Activated CD8-positive, alpha-beta memory T cell treated with anti-CD3 and anti-CD28 coated beads for 36 hours (primary cell): ENCODE results near the gene FAM3C. TPM values are rescaled to one million over a fixed set of nuclear protein-coding genes. Genes with fewer than 3 reads are reported as not detected.
"Not testable (repeated sequence)": the region's sequence is repeated elsewhere in the genome, so short reads cannot be mapped to it uniquely, and the experiment has no call there.

Source experiments
- CTCF ChIA-PET: fragments of 350-600 bp; sonication (Branson Sonifier 250); formaldehyde crosslinking; loops from one replicate; lab custom pipeline; 2021; ENCODE audit warnings: antibody characterized with exemption; lab: Charles Lee
- POLR2A ChIA-PET: fragments of 350-600 bp; sonication (Branson Sonifier 250); formaldehyde crosslinking; loops from one replicate; lab custom pipeline; 2021; ENCODE audit warnings: antibody characterized with exemption; lab: Charles Lee
- total RNA-seq, 2 experiments: library from RNA; stranded (reverse); gene quantifications; one replicate each; pipeline ENCODE4 v1.2.3, GENCODE V29; 2021

FAM3C gene, protein sequence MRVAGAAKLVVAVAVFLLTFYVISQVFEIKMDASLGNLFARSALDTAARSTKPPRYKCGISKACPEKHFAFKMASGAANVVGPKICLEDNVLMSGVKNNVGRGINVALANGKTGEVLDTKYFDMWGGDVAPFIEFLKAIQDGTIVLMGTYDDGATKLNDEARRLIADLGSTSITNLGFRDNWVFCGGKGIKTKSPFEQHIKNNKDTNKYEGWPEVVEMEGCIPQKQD
- total RNA-seq = 10 to 100 TPM; 58.4 to 60.8 TPM

DNA sequence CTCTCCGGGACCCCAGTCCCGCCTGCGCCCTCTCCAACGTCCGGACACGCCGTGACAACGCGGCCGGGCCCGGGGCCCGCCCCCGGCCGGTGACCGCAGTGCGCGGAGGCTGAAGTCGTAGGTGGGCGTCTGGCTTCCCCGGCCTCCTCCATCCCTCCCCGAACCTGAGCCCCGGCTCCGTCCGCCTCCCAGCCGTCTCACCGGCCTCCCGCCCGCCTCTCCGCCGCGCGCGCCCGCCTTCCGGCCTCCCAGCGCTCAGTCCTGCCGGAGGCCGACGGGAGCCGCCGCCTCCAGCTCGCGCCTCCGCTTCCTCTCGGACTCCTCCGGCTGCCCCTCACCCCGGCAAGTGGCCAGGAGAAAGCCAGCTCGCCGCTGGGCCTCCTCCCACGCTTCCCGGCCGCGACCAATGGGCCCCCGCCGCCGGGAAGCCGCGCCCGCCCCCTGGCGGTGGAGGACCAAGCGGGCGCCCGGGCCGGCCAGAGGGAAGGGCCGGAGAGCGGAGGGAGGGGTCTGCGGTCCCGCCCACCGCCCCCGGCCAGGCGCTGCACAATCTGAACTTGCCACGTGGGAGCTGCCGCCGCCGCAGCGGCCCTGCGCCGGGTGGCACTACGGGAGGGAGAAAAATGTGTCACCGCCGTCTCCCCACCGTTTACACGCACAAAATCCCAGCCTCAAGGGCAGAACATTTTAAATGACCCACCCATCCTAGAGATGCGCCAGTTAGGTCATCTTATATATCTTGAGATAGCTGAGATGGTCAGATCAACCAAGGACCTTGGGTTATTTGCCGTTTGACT is at the start of gene FAM3C:
Gene FAM3C (minus strand): TSS at position 348 of the 797 bp plus-strand sequence. CDS start 13,339 bp downstream, outside the sequence.
- CTCF ChIA-PET = interaction anchor here (0.9 to 2.5 kb wide), 10 partner anchors 9 to 151 kb away, joined by 3 to 15 read pairs (median 4); no protein-coding TSS in a partner anchor
- POLR2A ChIA-PET = interaction anchor here (0.8 to 1.9 kb wide), 3 partner anchors 10 to 135 kb away, joined by 4 to 12 read pairs (median 8); no protein-coding TSS in a partner anchor

DNA sequence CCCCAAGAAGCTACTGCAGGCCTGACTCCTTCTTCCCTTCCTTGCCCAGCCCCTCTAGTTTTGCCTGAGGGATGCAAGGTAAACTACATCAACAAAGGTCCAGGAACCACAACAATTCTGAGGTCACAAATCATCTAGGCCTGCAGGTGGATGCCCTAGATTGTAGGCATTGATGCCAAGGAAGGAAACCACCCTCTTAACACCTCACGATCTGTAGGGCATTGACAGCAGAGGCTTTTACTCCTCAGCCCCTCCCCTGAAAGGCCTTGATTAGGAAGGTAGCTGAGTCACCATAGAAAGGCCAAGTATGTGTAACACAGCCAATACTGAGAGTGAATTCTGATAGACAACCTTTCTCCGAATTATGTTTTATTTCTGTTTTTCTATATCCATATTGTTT is 46.7 kb upstream of the FAM3C start:
- ChIA-PET POLR2A (no interaction called here), CTCF (no interaction called here)

GRCh38 chr7:121440857-121441503 is 44.9 kb upstream of the FAM3C start:
- POLR2A ChIA-PET = interaction anchor here (0.5 kb wide), 1 partner anchor 35 kb away, joined by 3 read pairs; no protein-coding TSS in a partner anchor
- CTCF ChIA-PET = no interaction called here

DNA sequence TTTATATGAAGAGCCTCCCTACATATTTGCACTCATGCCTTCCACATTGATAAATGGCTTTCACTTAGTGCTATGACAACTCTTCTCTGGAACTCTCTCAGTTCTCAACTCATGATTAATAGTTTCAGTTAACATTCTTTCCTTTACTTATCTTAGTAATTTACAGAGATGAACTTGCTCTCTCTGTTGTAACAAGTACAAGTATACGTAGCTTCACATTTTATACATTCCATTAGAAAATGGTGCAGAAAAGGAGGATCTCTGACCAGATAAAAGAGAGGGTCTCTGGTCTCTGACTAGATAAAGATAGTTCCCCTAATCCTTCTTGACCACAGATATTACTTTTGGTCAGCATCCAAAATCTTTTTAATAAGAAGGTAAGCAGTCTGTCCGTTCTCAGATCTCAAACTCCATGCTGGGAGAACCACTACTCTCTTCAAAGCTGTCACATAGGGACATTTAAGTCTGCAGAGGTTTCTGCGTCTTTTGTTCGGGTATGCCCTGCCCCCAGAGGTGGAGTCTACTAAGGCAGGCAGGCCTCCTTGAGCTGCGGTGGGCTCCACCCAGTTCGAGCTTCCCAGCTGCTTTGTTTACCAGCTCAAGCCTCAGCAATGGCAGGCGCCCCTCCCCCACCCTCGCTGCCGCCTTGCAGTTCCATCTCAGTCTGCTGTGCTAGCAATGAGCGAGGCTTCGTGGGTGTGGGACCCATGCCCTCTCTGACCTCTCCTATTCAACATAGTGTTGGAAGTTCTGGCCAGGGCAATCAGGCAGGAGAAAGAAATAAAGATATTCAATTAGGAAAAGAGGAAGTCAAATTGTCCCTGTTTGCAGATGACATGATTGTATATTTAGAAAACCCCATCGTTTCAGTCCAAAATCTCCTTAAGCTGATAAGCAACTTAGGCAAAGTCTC is 42.2 kb upstream of the FAM3C start:
- ChIA-PET POLR2A (interaction anchor here (1.0 to 1.5 kb wide), 3 partner anchors 42 to 92 kb away, joined by 3 to 8 read pairs (median 6); partner anchors contain the start of gene FAM3C), CTCF (interaction anchor here (0.6 to 1.5 kb wide), 2 partner anchors 18 to 93 kb away, joined by 3 to 5 read pairs; no protein-coding TSS in a partner anchor)

DNA sequence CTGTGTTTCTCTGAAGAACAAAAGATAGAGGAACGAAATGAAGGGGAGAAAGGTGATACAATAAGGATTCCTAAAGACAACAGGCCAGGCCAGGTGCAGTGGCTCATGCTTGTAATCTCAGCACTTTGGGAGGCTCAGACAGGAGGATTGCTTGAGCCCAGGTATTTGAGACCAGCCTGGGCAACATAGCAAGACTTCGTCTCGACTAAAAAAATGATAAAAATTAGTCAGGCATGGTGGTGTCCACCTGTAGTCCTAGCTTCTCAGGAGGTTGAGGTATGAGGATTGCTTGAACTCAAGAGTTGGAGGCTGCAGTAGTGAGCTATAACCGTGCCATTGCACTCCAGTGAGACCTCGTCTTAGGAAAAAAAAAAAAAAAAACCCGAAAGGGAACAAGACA is 41.4 kb upstream of the FAM3C start:
- ChIA-PET CTCF (interaction anchor here (0.6 to 1.5 kb wide), 3 partner anchors 17 to 109 kb away, joined by 3 to 5 read pairs (median 3); no protein-coding TSS in a partner anchor), POLR2A (interaction anchor here (1.0 to 1.5 kb wide), 3 partner anchors 41 to 93 kb away, joined by 3 to 8 read pairs (median 6); partner anchors contain the start of gene FAM3C)

DNA sequence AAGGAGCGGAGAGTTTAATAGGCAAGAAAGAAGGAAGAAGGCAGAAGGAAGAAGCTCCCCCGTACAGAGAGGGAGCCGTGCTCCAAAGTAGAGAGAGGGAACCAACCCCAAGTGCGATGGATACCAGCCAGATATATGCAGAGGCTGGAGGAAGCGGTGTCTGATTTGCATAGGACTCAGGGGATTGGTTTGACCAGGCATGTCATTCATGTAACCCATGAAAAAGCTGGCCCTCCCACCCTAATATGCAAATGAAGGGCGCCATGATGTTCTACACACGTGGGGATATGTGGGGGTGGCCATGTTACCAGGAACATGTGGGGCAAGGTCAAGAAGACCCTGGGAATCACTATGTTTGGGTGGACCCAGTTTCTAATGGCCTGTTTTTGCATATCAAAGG is 40.6 kb upstream of the FAM3C start:
- POLR2A ChIA-PET = interaction anchor here (0.6 kb wide), 1 partner anchor 32 kb away, joined by 5 read pairs; no protein-coding TSS in a partner anchor
- CTCF ChIA-PET = no interaction called here

DNA sequence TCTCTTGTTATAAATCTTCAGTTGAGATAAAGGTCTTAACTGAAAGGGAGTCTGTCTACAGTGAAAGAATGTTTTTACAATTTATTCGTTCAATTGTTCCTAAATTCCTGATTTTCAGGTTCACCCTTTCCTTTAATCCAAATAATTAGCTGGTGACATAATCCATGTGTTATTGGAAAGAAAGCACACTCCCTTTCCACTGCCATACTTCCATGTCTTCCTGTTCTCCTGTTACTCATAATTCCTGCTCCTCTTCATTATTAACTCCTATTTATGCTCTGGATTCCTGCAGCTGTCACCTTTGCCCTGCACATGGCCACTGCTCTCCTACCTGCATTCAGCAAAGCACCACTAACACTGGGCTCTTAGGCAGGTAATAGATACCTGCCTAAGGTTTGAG is 40.0 kb upstream of the FAM3C start:
- CTCF ChIA-PET = no interaction called here
- POLR2A ChIA-PET = no interaction called here

DNA sequence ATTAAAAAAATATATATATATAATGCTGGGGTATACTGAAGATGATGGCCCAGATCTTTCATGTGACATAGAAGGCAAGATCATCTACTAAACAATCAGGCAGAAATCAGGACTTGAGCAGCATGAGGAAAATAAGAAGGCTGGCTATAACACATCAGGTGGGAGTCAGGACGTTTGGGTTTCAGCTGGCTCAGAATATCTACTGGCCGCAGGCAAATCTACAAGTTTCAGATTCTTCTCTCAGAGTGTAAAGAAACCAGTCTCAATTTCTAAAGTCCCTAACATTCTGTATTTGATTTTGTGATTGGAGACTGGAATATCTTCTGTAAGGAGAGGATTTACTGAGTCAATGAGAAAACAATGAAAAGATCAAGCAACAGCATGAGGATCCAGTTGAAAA is 37.7 kb upstream of the FAM3C start:
- ChIA-PET CTCF (no interaction called here), POLR2A (no interaction called here)

DNA sequence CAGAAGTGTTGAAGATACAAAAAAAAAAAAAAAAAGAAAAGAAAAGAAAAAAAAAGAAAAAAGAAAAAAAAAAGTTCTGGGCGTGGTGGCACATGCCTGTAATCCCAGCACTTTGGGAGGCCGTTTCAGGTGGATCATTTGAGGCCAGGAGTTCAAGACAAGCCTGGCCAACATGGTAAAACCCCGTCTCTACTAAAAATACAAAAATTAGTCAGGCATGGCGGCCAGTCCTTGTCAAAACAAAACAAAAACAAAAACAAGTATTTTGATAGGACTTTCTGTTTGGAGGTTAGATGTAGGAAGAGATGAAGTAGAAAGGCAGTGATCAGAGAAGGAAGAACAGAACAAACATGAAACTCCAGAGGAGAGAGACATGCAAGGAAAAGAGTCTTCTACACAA is 36.4 kb upstream of the FAM3C start:
- CTCF ChIA-PET, POLR2A ChIA-PET: not testable (repeated sequence)

GRCh38 chr7:121431996-121432395 is 35.9 kb upstream of the FAM3C start:
- ChIA-PET CTCF (no interaction called here), POLR2A (no interaction called here)

DNA sequence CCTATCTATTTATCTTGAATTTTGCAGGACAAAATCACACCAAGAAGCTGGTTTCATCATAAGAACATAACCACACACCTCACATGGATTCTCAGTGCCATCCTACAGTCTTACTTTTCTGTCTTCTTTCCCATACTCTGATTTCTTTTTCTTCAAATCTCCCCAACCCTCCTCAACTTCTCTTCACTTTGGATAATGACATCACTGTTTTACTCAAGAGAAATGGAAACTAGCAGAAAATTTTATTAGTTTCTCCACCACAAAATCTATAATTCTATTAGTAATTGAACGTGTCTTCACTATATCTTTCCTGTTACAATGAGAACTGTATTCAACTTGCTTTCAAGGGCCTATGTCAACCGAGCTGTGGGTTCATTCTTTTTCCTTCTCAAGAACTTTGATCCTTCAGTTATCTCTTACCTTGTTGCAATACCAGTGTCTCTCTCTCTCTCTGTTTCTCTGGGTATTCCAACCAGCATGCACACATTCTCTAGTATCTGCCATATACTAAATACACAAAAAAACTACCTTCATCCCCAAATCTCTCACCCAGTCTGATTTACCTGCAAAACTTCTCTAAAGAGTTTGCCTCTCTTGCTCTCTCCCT is 35.4 kb upstream of the FAM3C start:
- ChIA-PET POLR2A (no interaction called here), CTCF (interaction anchor here (1.6 kb wide), 1 partner anchor 44 kb away, joined by 4 read pairs; no protein-coding TSS in a partner anchor)

DNA sequence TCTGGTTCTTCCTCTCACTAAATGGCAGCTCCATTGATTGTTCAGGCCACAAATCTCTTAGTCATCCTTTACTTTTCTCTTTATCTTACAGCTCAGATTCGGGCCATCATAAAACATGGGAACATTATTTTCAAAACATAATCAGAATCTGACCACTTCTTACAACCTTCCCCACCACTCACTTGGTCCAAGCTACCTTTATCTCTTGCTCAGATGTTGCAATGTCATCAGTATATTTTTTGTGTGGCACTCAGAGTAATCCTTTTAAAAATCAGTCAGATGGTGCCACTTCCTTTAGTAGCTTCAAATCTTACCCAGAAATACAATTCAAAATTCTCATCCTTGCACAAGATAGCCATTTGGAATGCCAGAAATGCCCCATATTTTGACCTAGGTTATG is 34.5 kb upstream of the FAM3C start:
- CTCF ChIA-PET = interaction anchor here (1.6 kb wide), 1 partner anchor 43 kb away, joined by 4 read pairs; no protein-coding TSS in a partner anchor
- POLR2A ChIA-PET = no interaction called here

DNA sequence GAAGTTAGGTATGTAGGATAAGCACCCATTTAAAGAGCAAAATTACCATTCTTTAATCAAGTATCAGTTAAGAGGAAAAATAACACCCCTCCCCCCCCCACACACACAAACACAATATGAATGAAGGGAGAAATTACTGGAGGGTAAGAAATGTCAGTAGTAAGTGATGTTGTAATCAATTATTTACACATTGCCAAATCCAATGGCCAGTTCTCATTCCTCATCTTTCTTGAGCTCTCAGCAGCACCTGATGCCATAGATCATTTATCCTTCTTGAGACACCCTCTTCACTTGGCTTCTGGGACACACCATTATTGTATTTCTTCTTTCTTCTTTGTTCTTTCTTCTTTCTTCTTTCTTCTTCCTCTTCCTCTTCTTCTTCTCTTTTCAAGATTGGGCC is 33.7 kb upstream of the FAM3C start:
- CTCF ChIA-PET = no interaction called here
- POLR2A ChIA-PET = no interaction called here

- CTCF ChIA-PET = no interaction called here
- POLR2A ChIA-PET = no interaction called here
These were observed 32.9 kb upstream of the FAM3C start for GRCh38 chr7:121428855-121429489.

- POLR2A ChIA-PET, CTCF ChIA-PET: not testable (repeated sequence)
These were observed 25.6 kb upstream of the FAM3C start for GRCh38 chr7:121421743-121422142.

GRCh38 chr7:121420976-121421375 is 24.9 kb upstream of the FAM3C start:
- ChIA-PET CTCF (interaction anchor here (1.1 kb wide), 1 partner anchor 17 kb away, joined by 3 read pairs; no protein-coding TSS in a partner anchor), POLR2A (no interaction called here)
